Activated naive CD8-positive, alpha-beta T cell treated with anti-CD3 and anti-CD28 coated beads, Interleukin-2, amount 10 ng/mL, durations not matched to agents 7 days and 5 days (primary cell): ENCODE data around the gene SCN5A. TPM values are rescaled to one million over a fixed set of nuclear protein-coding genes. Genes with fewer than 3 reads are reported as not detected.

ENCODE experiments used
- ATAC-seq: fragments of 150-1000 bp; cut with Tn5 transposase; one replicate; pipeline ENCODE4 v1.10.0; 2021; ENCODE audit warnings: low read depth, moderate library complexity
- POLR2A ChIA-PET: fragments of 350-600 bp; sonication (Branson Sonifier 250); formaldehyde crosslinking; loops from one replicate; lab custom pipeline; 2021; ENCODE audit warnings: antibody characterized with exemption; lab: Charles Lee
- DNase-seq: peaks from one replicate; pipeline ENCODE4 v3.0.0; 2021
- H3K27ac Mint-ChIP-seq: one replicate; pipeline ENCODE4 v1.8.0; 2022; ENCODE audit warnings: mild to moderate bottlenecking, mixed read lengths
- H3K27me3 Mint-ChIP-seq: one replicate; pipeline ENCODE4 v1.8.0; 2022; ENCODE audit warnings: mild to moderate bottlenecking, moderate library complexity, mixed read lengths
- H3K36me3 Mint-ChIP-seq: one replicate; pipeline ENCODE4 v1.8.0; 2021; ENCODE audit warnings: mild to moderate bottlenecking, mixed read lengths
- H3K4me1 Mint-ChIP-seq: one replicate; pipeline ENCODE4 v1.8.0; 2021; ENCODE audit warnings: mixed read lengths
- H3K4me3 Mint-ChIP-seq: one replicate; pipeline ENCODE4 v1.8.0; 2022; ENCODE audit warnings: mild to moderate bottlenecking, moderate library complexity, mixed read lengths
- H3K9me3 Mint-ChIP-seq: one replicate; pipeline ENCODE4 v1.8.0; 2021; ENCODE audit warnings: mixed read lengths
- total RNA-seq, 2 experiments: library from RNA; stranded (reverse); gene quantifications; one replicate each; pipeline ENCODE4 v1.2.3, GENCODE V29; 2021

The SCN5A gene
- total RNA-seq, 2 experiments from 2014 or later, result 0.28 to 0.53 TPM

DNA sequence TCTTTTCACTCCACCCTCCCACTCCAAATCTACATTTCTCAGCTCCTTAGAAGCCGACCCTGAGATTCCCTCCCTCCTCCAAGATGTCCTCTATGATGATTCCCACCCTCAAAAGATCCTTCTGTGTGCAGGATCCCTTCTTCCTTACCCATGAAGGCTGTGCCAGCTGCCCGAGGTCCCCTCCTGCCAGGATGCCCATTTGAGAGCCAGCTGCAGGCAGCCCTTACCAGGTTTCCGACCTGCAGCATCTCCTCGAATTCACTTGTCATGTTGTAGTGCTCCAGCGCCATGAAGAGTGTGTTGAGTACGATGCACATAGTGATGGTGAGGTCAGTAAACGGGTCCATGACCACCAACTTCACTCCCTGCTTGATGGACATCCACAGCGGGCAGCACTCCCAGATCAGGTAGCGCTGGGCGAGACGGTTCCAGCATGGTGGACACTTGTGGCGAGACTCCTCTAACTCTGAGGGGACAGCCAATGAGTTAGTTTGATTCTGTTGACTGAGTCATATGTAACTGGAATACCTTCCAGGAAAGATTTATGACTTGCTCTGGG is 51.9 kb downstream of the SCN5A start:
- DNase-seq (no peak), ATAC-seq (no peak)
- H3K9me3 Mint-ChIP-seq, result no peaks in the 10 kb centered on the region
- H3K4me3 Mint-ChIP-seq, result no peak overlapping the region
- POLR2A ChIA-PET, result no interaction called here
- no peak overlapping the region for H3K27ac Mint-ChIP-seq
- H3K27me3 Mint-ChIP-seq, result peaks cover 16% of the 10 kb centered on the region
- no peaks in the 10 kb centered on the region for H3K4me1 Mint-ChIP-seq
- H3K36me3 Mint-ChIP-seq, result no peaks in the 10 kb centered on the region

DNA sequence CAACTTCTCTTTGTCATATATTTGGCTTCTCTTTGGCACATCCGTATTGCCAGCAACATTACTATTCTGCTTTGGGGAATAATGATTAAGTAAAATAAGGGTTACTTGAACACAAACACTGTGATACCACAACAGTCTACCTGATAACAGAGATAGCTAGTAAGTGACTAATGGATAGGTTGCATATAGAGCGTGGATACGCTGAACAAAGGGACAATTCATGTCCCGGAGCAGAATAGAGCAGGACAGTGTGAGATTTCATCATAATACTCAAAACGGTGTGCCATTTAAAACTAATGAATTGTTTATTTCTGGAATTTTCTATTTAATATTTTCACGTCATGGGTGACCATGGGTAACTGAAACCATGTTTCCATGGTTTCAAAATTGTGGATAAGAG is 54.1 kb downstream of the SCN5A start:
- DNase-seq (no peak), ATAC-seq (no peak)
- peaks cover 18% of the 10 kb centered on the region for H3K27me3 Mint-ChIP-seq
- H3K36me3 Mint-ChIP-seq, result no peaks in the 10 kb centered on the region
- H3K9me3 Mint-ChIP-seq, result no peaks in the 10 kb centered on the region
- H3K4me1 Mint-ChIP-seq, result no peaks in the 10 kb centered on the region
- H3K4me3 Mint-ChIP-seq, result no peak overlapping the region
- no peak overlapping the region for H3K27ac Mint-ChIP-seq
- POLR2A ChIA-PET, result no interaction called here

DNA sequence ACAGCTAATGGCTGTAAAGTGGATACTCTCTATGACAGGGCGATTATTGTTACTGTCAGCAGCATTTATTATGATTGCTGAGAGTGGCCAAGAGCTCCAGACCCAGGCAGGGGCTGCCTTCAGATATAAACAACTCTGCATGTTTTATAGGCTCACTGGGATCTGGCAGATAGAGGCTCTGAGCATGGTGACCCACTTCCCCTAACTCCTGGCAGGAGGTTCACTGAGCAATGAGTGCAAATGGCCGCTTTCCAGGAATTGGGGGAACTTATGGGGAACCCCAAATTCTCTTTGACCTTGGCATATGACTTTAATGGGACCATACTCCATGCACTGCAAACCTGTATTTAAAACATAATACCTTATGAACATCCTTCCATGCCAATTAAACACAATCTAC is 59.0 kb downstream of the SCN5A start:
- POLR2A ChIA-PET, result no interaction called here
- Mint-ChIP-seq H3K9me3 (no peaks in the 10 kb centered on the region), H3K36me3 (no peaks in the 10 kb centered on the region), H3K4me1 (no peaks in the 10 kb centered on the region), H3K27me3 (peaks cover 18% of the 10 kb centered on the region), H3K27ac (no peak overlapping the region), H3K4me3 (no peak overlapping the region)
- ATAC-seq (no peak), DNase-seq (no peak)

DNA sequence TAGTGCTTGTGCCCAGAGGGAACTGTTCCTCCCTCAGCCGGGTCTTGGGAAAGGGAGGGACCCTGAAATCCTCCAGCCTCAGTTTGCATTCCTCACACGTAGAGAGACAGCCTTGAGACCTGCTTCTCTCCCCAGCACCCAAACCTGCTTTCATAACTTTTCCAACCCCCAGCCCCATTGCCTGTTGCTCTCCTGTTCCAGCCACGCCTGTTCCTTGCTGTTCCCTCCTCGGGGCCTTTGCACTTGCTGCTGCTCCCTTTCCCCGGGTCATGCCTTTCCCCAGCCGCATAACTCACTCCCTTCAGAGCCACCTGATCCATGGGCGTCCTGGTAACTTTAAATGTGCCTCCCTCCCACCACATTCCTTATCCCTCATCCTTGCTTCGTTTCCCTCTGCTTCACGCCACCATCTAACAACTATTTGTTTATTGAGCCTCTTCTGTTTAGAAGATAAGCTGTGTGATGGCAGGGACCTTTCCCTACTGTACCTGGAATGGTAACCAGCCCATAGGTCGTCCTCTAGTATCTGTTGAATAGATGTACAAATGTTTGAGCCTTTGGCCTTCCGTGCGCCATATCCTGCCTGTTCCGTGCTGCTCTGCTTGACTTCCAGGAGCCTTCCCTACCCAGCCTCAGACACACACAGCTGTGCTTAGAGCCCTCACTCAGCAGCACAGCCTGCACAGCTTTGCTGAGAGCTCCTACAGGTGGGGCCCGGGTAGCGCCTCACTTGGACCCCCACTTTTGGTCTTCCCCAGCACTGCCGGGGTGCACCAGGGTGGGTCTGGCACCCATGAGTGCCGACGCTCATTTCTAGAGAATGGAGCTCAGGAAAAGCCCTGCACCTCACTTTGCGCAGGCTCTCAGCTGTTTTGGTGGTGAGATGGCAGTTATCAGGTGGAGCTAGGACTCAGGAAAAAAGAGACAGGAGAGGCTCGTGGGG is 60.2 kb downstream of the SCN5A start:
- POLR2A ChIA-PET, result no interaction called here

DNA sequence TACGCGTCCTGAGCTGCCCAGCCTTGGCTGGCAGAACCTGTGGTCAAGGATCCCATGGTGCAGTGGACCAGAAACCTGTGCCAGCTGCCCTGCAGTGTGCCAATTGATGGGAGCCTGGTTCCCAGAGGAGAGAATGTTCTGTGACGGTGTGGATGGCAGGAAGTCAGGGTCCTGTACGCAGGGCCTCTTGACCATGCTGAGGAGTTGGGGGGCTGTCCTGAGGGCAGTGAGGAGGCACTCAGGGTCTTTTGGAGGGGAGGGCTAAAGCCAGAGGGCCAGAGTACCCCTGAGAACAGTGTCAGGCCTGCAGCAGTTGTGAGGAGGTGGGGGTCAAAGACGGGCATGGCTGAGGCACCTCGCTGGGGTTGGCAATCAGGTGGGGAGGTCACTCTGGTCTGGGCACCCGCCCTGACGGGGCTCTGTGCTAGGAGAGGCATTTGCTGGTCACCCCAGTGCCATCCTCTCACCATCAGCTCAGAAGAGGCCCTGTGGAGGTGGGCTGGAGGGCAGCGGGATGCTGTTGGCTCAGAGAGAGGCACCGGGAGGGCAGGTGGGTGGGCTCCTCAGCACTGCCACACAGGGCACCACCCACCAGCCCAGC is 61.0 kb downstream of the SCN5A start:
- no peak for ATAC-seq
- H3K36me3 Mint-ChIP-seq, result no peaks in the 10 kb centered on the region
- peak; percentile 13 for DNase-seq
- POLR2A ChIA-PET, result no interaction called here
- H3K9me3 Mint-ChIP-seq, result no peaks in the 10 kb centered on the region
- no peak overlapping the region for H3K27ac Mint-ChIP-seq
- H3K4me1 Mint-ChIP-seq, result no peaks in the 10 kb centered on the region
- H3K4me3 Mint-ChIP-seq, result no peak overlapping the region
- H3K27me3 Mint-ChIP-seq, result peaks cover 8% of the 10 kb centered on the region

More for the DNA sequence above, 60.2 kb downstream of the SCN5A start:
- no peaks in the 10 kb centered on the region for H3K36me3 Mint-ChIP-seq
- no peaks in the 10 kb centered on the region for H3K9me3 Mint-ChIP-seq
- no peak overlapping the region for H3K4me3 Mint-ChIP-seq
- DNase-seq (peak; percentile 4), ATAC-seq (no peak)
- H3K27me3 Mint-ChIP-seq, result peaks cover 12% of the 10 kb centered on the region
- H3K4me1 Mint-ChIP-seq, result no peaks in the 10 kb centered on the region
- no peak overlapping the region for H3K27ac Mint-ChIP-seq

DNA sequence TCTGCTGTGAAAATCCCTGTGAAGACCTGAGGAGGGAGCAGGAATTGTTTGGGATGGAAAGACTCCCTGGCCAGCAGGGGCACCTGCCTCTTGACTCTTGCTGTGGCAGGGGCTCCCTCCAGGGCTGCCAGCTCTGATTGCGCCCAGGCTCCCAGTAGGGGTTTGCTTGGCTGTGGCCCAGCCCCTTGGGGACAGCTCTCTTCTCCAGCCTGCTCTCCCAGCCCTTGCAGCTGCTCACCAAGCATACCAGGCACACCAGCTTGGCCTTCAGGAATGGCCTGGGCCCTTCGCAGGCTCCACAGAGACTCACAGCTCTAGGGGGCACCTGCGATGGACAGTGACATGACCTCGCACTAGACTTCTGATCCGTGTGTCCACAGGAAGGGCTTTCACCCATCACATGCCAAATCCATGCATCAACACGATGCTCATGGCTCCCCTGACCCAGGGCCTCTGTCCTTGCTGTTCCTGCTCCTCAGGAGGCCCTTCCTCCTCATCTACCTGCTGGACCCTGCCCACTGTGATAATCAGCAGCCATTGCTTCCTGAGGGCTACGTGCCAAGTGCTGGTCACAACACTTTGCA is 61.8 kb downstream of the SCN5A start:
- H3K4me1 Mint-ChIP-seq, result no peaks in the 10 kb centered on the region
- H3K9me3 Mint-ChIP-seq, result no peaks in the 10 kb centered on the region
- no peak overlapping the region for H3K4me3 Mint-ChIP-seq
- H3K36me3 Mint-ChIP-seq, result no peaks in the 10 kb centered on the region
- ATAC-seq, result no peak
- no peak overlapping the region for H3K27ac Mint-ChIP-seq
- POLR2A ChIA-PET, result interaction anchor here (0.5 kb wide), 1 partner anchor 91 kb away, joined by 3 read pairs; no protein-coding TSS in a partner anchor
- DNase-seq, result peak; percentile 17
- H3K27me3 Mint-ChIP-seq, result peaks cover 4% of the 10 kb centered on the region

DNA sequence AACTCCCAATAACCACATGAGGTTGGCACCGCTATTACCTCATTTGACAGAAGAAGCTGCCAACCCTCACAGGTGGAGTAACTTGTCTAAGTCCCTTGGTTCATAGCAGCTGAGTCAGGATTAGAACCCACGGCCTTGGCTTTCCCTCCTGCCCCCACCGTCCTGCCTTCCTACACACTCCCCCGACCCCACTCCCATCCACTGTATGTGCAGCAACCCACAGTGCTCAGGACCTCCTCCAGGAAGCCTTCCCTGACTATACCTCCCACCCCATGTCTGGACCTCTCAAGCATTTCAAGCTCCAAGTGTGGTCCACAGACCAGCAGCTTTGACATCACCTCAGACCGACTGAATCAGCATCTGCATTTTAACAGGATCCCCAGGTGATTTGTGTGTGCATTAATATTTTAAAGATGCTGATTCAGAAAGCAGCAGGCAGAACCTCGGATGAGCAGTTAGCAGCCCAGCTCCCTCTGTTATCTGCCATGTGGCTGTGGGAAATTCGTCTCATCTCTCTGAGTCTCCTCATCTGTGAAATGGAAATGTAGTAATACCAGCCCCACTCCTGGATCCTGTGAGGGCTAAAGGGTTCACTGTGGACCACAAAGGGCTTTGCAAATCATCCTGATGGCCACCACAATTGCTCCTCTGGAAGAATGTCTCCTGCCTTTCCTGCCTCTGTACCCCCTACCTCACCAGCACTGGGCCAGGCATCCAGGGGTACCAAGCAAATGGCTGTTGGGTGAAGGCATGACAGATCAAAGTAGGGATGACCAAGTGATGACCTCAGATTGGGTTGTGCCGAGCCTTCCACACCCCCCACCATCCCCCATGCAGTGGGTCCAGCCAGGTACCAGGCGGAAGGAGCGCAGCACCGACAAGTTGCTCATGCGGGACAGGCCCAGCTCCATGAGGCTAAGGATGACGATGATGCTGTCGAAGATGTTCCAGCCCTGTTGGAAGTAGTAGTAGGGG is 62.7 kb downstream of the SCN5A start:
- DNase-seq (peak; percentile 16), ATAC-seq (no peak)
- Mint-ChIP-seq H3K9me3 (no peaks in the 10 kb centered on the region), H3K4me1 (no peaks in the 10 kb centered on the region), H3K27ac (no peak overlapping the region), H3K27me3 (no peaks in the 10 kb centered on the region), H3K4me3 (no peak overlapping the region), H3K36me3 (no peaks in the 10 kb centered on the region)
- POLR2A ChIA-PET, result no interaction called here

DNA sequence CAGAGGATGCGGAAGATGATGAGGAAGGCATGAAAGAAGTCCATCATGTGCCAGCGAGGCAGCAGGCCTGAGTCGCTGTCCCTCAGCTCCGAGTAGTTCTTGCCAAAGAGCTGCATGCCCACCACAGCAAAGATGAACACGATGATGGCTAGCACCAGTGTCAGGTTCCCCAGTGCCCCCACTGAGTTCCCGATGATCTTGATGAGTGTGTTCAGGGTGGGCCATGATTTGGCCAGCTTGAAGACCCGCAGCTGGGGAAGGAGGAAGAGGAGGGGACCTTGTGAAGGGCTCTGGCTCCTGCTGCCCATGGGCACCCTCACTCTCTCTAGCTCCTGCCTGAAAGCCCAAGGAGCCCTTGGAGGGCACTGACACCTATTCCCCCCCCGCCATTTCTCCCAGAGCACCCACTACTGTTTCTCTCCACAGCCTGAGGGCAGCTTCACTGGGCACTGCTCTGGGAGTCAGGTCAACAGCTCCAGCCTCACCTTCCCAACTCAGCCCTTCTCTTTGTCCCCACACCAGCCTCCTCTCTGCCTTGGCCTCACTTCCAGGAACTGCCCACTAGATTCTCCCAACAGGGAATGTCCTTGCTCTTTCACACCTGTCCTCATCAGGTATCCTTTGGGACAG is 63.6 kb downstream of the SCN5A start:
- DNase-seq (peak; percentile 12), ATAC-seq (no peak)
- no peak overlapping the region for H3K4me3 Mint-ChIP-seq
- H3K27me3 Mint-ChIP-seq, result no peaks in the 10 kb centered on the region
- H3K9me3 Mint-ChIP-seq, result no peaks in the 10 kb centered on the region
- no peaks in the 10 kb centered on the region for H3K36me3 Mint-ChIP-seq
- H3K27ac Mint-ChIP-seq, result no peak overlapping the region
- POLR2A ChIA-PET, result no interaction called here
- H3K4me1 Mint-ChIP-seq, result no peaks in the 10 kb centered on the region

DNA sequence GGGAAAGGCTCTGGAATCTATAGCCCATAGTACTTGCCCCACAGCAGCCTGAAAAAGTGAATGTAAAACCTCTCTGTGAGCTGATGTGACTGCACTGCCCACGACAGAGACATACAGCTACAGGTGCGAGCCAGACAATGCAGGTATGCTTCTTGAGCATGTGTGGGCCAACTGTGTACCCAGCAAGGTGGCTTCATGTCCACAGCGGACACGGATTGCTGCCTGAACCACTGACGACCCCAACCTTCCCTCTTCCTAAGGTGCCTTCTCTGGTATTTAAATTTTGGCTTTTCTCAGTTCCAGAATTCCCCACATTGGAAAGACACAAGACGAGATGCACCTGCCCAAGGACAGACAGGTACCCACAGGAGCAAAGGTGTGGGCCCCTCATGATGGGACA is 65.8 kb downstream of the SCN5A start:
- POLR2A ChIA-PET, result no interaction called here
- Mint-ChIP-seq H3K27ac (no peak overlapping the region), H3K36me3 (no peaks in the 10 kb centered on the region), H3K4me1 (no peaks in the 10 kb centered on the region), H3K4me3 (no peak overlapping the region), H3K9me3 (no peaks in the 10 kb centered on the region), H3K27me3 (no peaks in the 10 kb centered on the region)
- DNase-seq (no peak), ATAC-seq (no peak)

DNA sequence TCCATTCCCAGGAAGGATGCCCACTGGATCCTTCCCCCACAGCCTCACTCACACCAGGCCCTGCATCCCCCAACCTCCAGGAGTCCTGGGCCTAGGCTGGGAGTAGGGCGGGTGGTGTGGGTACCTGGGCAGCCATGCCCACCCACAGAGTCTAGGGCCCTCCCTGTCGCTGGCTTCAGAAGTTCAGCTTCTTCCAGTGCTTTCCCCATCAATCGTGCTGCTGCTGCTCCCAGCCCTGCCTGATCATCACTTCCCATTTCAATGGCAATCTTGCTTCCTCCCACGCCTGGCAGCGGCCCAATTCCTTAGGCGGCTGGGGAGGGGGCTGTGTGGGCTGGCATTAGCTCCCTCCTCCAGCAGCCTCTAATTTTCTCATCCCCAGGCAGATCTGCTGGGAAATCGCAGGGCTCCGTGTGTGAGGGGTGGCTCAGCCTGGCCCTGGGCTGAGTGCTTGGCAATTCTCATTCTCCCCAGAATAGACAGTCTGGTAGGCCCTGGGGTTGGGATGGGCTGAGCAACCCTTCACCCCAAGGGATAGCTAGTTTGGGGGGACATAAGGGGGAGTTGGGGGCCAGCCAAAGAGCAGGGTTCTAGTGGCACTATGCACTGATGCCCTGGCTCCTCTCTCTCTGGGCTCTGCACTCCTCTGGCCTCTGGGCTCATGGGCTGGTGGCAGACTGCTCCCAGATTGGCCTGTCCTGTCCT is 66.4 kb downstream of the SCN5A start:
- no peak for DNase-seq
- no peaks in the 10 kb centered on the region for H3K9me3 Mint-ChIP-seq
- no peaks in the 10 kb centered on the region for H3K36me3 Mint-ChIP-seq
- no peak overlapping the region for H3K27ac Mint-ChIP-seq
- no peaks in the 10 kb centered on the region for H3K27me3 Mint-ChIP-seq
- POLR2A ChIA-PET, result no interaction called here
- ATAC-seq, result no peak
- H3K4me3 Mint-ChIP-seq, result no peak overlapping the region
- H3K4me1 Mint-ChIP-seq, result no peaks in the 10 kb centered on the region

DNA sequence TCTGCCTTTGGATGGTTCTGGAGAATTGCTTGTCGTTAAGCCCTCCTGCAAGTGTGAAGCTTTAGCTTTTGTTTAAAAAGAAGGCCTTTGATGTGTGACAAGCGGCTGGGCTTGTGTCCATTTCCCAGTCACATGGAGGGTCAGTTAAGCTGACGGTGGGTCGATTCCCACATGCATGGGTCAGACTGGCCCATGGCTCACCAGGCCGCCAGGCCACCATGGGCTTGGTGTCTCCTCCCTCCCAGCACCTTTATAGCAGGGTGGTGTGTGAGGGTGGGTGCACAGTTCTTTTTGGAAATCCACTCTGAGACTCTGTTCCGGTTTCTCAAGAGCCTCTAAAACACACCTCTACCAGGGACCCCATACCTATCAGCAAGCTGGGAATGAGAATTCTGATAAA is 67.2 kb downstream of the SCN5A start:
- no peaks in the 10 kb centered on the region for H3K4me1 Mint-ChIP-seq
- ATAC-seq (no peak), DNase-seq (no peak)
- H3K4me3 Mint-ChIP-seq, result no peak overlapping the region
- POLR2A ChIA-PET, result no interaction called here
- no peaks in the 10 kb centered on the region for H3K27me3 Mint-ChIP-seq
- H3K36me3 Mint-ChIP-seq, result no peaks in the 10 kb centered on the region
- no peaks in the 10 kb centered on the region for H3K9me3 Mint-ChIP-seq
- H3K27ac Mint-ChIP-seq, result no peak overlapping the region

DNA sequence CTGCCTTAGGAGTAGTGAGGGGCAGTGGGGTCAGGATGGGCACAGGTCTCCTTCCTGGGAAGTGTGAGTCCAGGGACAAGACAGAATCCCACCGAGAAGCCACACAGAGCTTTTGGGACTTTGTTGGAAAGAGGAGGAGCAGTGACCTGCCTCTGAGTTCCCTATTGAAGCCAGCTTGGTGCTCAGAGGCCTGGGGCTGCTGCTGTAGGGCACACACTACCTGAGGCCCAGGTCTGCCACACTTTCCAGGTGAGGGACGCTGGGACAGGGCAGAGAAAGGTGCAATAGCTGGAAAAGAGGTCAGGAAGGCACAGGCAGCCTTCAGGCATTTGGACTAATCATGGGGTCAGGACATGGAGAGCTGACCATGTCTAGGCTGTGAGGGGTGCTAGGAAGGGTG is 67.7 kb downstream of the SCN5A start:
- Mint-ChIP-seq H3K9me3 (no peaks in the 10 kb centered on the region), H3K36me3 (no peaks in the 10 kb centered on the region), H3K27me3 (no peaks in the 10 kb centered on the region), H3K4me1 (no peaks in the 10 kb centered on the region), H3K4me3 (no peak overlapping the region), H3K27ac (no peak overlapping the region)
- POLR2A ChIA-PET, result no interaction called here
- DNase-seq (no peak), ATAC-seq (no peak)
